ENCODE results near the gene TMEM150C. TPM values are rescaled to one million over a fixed set of nuclear protein-coding genes. Genes with fewer than 3 reads are reported as not detected.

Gene TMEM150C
- total RNA-seq, 1 experiment from 2014 or later, result 2.7 TPM

GRCh38 chr4:82589756-82590155 is 28.0 kb upstream of the TMEM150C start:
- Histone ChIP-seq H2AK5ac (ENCODE audit: insufficient read length, low read length) (no peak overlapping the region), H3K27me3 (ENCODE audit: insufficient read depth, low read length) (no peaks in the 10 kb centered on the region), H4K20me1 (ENCODE audit: control insufficient read depth, insufficient read depth, insufficient read length) (no peaks in the 10 kb centered on the region), H3K79me1 (ENCODE audit: insufficient read depth, low read depth, low read length, poor library complexity, severe bottlenecking) (no peaks in the 10 kb centered on the region), H3K4me1 (ENCODE audit: insufficient read depth, low read length) (peaks cover 28% of the 10 kb centered on the region; the same call in 1 of the 2 replicates), H4K91ac (ENCODE audit: insufficient read length, low read depth, low read length) (no peak overlapping the region), H3K9me3 (ENCODE audit: control insufficient read depth, low read depth, low read length) (no peaks in the 10 kb centered on the region), H2BK15ac (ENCODE audit: low read depth, low read length) (no peak overlapping the region), H3K14ac (ENCODE audit: insufficient read depth, low read length) (no peak overlapping the region), H2AFZ (ENCODE audit: low read length) (no peak overlapping the region), H4K8ac (replicated peaks; ENCODE audit: insufficient read length, low read depth, low read length) (no peak overlapping the region), H2BK20ac (ENCODE audit: low read depth, low read length, poor library complexity, severe bottlenecking) (no peak overlapping the region), H3K56ac (ENCODE audit: insufficient read length, low read depth, low read length) (no peak overlapping the region), H3K4me2 (ENCODE audit: insufficient read depth, insufficient read length, low read length) (no peak overlapping the region), H3K4ac (ENCODE audit: low read depth, low read length) (no peak overlapping the region), H2BK12ac (ENCODE audit: insufficient read length, low read depth, low read length) (no peak overlapping the region), H2BK5ac (ENCODE audit: insufficient read length, low read length) (no peak overlapping the region), H3K18ac (ENCODE audit: insufficient read length, low read depth, low read length) (no peak overlapping the region), H2BK120ac (ENCODE audit: low read depth, low read length, poor library complexity, severe bottlenecking) (no peak overlapping the region), H3K27ac (ENCODE audit: insufficient read length, low read depth, low read length) (no peak overlapping the region), H3K79me2 (ENCODE audit: insufficient read depth, low read length) (no peaks in the 10 kb centered on the region), H3K23ac (ENCODE audit: insufficient read length, low read depth, low read length) (no peak overlapping the region), H3K23me2 (ENCODE audit: insufficient read length, low read depth, low read length, poor library complexity, severe bottlenecking) (no peaks in the 10 kb centered on the region), H3K9ac (ENCODE audit: extremely low read depth, insufficient read length, low read length) (no peak overlapping the region), H4K5ac (ENCODE audit: insufficient read length, low read depth, low read length) (no peak overlapping the region), H3T11ph (ENCODE audit: low read length) (no peak overlapping the region)
- peaks cover 55% of the 10 kb centered on the region in 2 experiments for H3K4me1 Mint-ChIP-seq
- H3K27ac Mint-ChIP-seq, result no peak overlapping the region
- H3K9me3 Mint-ChIP-seq, result no peaks in the 10 kb centered on the region
- no peak for TF ChIP-seq CTCF (conservative IDR thresholded peaks at IDR 0.05)
- no peaks in the 10 kb centered on the region; the same call in 1 of the 2 replicates for H3K27me3 Mint-ChIP-seq (ENCODE audit: low read depth)
- H3K4me3 Mint-ChIP-seq, result no peak overlapping the region
- no CpG with 5 or more reads among the region's 1 CpG for WGBS (ENCODE audit: extremely low coverage, insufficient read length, low lambda C conversion rate)
- no peak for DNase-seq
- H3K36me3 Mint-ChIP-seq (ENCODE audit: insufficient read depth in 1 of 3, low read depth in 3 of 3), result no peaks in the 10 kb centered on the region; a peak in 1 of 7 replicates
